ENCODE data around the gene RNF144A.

RNF144A gene

DNA sequence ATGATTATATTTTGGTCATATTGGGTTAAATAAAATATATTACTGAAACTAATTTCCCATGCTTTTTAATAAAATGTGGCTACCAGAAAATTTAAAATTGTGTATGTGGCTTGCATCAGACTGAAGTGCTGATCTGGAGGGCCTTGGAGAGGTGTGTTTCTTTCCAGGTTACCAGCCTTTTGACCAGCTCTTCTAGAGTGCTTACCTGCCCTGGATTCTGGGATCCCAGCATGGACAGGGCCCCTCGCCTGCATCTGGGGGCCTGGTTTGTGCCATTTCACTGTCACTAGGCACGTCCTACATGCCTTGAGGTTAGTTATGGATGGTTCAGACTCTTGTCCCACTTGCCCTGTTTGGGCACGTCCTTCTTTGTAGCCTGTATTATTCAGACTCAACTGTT is 10.5 kb downstream of the RNF144A start:
- Histone ChIP-seq H3K9me3 (ENCODE audit: severe bottlenecking) (no peaks in the 10 kb centered on the region), H3K27me3 (ENCODE audit: insufficient read depth, low read depth, severe bottlenecking) (no peaks in the 10 kb centered on the region), H3K27ac (peak overlapping the region; percentile 43), H3K4me3 (ENCODE audit: low read depth, low read length) (no peak overlapping the region), H3K36me3 (peaks cover 6% of the 10 kb centered on the region)
- no peak for DNase-seq
- TF ChIP-seq CTCF (IDR thresholded peaks at IDR 0.05; ENCODE audit: low read depth, low read length) = no peak

DNA sequence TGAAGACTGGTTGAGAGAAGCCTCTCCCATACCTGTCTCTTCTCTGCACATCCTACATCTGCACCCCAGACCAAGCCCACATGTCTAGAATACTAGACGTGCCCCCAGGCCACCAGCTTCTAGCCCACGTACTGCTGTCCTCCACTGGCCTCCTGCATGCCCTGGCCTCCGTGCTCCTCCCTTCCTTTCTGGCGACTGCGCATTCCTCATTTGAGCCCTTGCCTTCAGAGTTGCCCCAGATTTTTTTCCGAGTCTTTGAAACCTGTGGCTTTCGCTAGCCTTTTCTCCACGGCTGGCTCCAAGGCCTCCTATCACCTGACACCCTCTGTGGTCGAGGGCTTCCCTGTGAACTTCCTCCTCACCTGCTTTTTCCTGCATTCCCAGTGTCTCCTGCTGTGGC is 11.2 kb downstream of the RNF144A start:
- no peaks in the 10 kb centered on the region for H3K9me3 ChIP-seq (ENCODE audit: severe bottlenecking)
- no peak overlapping the region for H3K4me3 ChIP-seq (ENCODE audit: low read depth, low read length)
- H3K36me3 ChIP-seq = no peaks in the 10 kb centered on the region; the same call in 1 of the 2 replicates
- TF ChIP-seq CTCF (IDR thresholded peaks at IDR 0.05; ENCODE audit: low read depth, low read length) = no peak
- no peak overlapping the region for H3K27ac ChIP-seq
- no peaks in the 10 kb centered on the region for H3K27me3 ChIP-seq (ENCODE audit: insufficient read depth, low read depth, severe bottlenecking)
- DNase-seq = no peak

DNA sequence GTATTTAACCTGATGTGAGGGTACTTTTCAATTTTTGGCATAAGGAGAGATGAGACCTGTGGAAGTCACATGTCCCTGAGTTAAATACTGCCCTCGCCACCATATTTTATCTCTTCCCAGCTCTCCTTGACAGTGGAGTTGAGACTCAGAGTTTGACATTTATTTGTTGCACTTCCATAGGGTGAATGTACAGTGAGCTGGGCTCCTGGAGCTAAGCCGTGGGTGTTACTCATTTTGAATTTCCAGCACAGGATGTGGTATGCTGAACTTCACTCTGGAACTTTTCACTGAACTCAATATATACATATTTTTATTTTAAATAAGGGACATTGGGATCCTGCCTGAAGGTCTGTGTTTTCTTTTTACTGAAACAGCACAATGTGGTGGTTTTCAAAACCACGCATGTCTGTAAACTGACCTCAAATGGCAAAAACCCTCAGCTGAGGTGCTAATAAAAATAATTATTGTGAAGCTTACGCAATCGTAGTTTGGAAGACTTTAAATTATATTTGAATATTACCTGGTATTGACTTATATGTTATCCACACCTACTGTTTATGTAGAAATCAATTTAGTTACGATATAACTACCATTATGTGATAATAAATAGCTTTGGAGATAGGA is 12.1 kb downstream of the RNF144A start:
- Histone ChIP-seq H3K9me3 (ENCODE audit: severe bottlenecking) (no peaks in the 10 kb centered on the region), H3K4me3 (ENCODE audit: low read depth, low read length) (no peak overlapping the region), H3K36me3 (no peaks in the 10 kb centered on the region; the same call in 1 of the 2 replicates), H3K27ac (no peak overlapping the region), H3K27me3 (ENCODE audit: insufficient read depth, low read depth, severe bottlenecking) (no peaks in the 10 kb centered on the region)
- no peak for DNase-seq
- no peak for TF ChIP-seq CTCF (IDR thresholded peaks at IDR 0.05; ENCODE audit: low read depth, low read length)

DNA sequence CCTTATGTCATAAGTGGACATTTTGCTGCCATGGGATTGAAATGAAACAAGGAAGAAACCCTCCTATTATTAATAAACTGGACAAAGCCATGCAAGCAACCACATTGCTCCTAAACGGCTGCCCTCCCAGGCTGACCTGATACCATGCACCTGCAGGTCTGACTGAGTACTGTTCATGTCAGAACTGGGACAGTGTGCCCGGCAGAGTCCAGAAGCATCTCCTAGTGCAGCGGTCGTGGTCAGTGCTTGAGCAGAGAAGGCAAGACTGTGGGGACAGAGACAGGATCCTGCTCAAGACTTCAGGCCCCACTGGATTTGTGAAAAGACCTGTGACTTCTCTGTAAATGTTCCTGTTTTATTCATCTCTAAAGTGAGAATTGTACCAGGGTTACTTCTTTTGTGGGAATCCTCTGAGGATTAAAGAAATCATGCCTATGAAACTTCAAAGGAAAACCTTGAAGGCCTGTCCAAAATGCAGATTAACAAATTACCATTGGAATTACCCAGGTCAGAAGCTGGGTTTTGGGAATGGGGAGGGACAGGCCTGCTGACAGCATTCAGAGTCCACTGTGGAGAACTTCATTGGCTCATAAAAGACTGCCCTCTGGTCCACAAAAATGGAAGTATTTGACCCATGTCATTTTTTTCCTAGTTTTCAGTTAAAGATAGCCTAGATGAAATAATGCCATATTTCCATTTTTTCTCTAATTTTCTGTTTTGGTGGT is 13.9 kb downstream of the RNF144A start:
- H3K27ac ChIP-seq = no peak overlapping the region
- no peak for TF ChIP-seq CTCF (IDR thresholded peaks at IDR 0.05; ENCODE audit: low read depth, low read length)
- no peaks in the 10 kb centered on the region; the same call in 1 of the 2 replicates for H3K36me3 ChIP-seq
- H3K27me3 ChIP-seq (ENCODE audit: insufficient read depth, low read depth, severe bottlenecking) = no peaks in the 10 kb centered on the region
- H3K4me3 ChIP-seq (ENCODE audit: low read depth, low read length) = no peak overlapping the region
- no peaks in the 10 kb centered on the region for H3K9me3 ChIP-seq (ENCODE audit: severe bottlenecking)
- DNase-seq = no peak

DNA sequence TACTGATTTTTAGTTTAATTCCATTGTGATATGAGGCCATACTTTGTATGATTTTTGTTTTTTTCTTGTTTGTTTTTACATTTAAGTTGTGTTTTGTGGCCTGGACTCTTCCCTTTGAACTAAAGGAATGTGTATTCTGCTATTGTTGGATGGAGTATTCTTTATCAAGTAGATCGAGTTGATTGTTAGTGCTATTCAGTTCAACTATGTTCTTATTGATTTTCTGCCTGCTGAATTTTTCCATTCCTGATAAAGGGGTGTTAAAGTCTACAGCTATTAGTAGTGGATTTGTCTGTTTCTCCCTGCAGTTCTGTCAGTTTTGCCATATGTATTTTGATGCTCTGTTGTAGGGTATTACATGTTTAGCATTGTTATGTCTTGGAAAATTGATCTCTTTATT is 14.5 kb downstream of the RNF144A start:
- no peaks in the 10 kb centered on the region for H3K9me3 ChIP-seq (ENCODE audit: severe bottlenecking)
- H3K36me3 ChIP-seq = no peaks in the 10 kb centered on the region; the same call in 1 of the 2 replicates
- no peak overlapping the region for H3K4me3 ChIP-seq (ENCODE audit: low read depth, low read length)
- no peaks in the 10 kb centered on the region for H3K27me3 ChIP-seq (ENCODE audit: insufficient read depth, low read depth, severe bottlenecking)
- H3K27ac ChIP-seq = no peak overlapping the region
- DNase-seq = no peak
- TF ChIP-seq CTCF (IDR thresholded peaks at IDR 0.05; ENCODE audit: low read depth, low read length) = no peak

Data from WERI-Rb-1 (cell line).